Middle frontal gyrus (tissue), 1 donor: Measurements from ENCODE around the gene AGBL1.

Experiments
- DNase-seq: peaks from one replicate; pipeline ENCODE4 v3.0.0-alpha.2; 2015; ENCODE audit warnings: low spot score; ENCODE audit errors: extremely low spot score

Gene AGBL1

DNA sequence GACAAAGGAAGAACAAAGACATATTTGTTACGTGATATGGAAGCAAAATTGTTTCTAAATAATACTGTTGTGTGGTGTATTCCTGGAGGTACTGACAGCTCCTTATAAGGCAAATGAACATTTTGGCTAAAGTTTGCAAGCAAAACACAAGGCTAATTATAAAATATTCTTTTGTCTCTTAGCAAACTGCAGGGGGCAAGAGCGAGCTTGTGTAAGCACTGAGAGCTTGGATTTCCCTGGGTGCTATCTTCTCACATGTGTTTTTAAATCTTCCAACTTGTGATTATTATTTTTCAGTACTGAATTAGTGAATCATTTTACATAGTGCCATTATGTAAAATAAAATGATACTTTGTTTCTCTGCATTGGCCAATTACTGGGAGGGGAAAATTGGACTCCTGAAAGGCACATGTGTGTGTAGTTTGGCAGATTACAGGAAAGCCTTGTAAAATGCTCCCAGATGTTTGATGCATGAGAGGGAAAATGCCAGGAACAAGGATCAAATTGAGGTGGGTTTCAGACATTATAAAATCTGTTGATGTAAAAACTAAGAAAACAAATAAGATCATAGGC, 611.5 kb downstream of the AGBL1 start:
- no peak for DNase-seq

DNA sequence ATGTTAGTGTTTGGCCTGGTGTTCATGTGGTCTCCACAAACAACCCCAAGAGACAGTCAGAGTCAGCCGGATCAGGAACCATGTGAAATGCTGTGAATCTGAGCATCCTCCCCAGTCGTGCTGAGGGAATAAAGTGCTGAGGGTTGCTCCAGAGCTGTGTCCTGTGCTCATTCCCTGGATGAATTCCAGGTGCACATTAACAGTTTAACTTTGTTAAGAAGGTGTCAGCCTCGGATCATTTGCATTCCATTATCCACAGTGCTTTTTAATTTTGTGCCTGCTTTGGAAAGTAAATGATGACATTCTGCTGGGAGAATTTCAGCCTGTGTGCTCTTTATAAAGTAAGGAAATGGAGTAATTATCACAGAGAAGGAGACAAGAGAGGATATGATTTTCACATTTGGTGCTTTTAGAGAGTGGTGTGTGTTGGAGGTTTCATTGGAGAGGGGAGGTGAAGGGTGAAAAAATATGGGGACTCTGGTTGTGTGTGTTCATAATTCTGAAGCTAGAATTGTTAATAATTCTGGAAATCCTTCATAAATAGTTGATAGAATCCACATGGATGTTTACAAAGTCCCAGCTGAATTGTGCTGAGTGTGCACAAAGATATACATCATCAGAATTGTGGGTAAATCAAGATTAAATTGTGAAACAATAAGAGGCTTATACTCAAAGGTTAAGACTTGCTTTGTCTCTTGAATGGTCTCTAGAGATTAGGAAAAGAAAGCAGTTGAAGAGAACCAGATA, 621.4 kb downstream of the AGBL1 start:
- no peak for DNase-seq

DNA sequence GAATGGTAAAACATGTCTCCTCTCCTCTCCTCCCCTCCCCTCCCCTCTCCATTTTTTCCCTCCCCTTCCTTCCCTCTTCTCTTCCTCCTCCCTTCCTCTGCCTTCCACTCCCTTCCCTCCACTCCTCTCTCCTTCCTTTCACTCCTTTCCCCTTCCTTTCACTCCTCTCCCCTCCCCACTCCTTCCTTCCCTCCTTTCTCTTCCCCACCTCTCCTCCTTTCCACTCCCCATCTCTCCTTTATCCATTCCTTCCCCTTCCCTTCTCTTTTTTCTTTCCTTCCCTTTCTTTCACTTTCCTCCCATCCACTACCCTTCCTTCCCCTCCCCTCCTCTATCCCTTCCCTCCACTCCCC, 621.9 kb downstream of the AGBL1 start:
- DNase-seq = no peak

- DNase-seq = no peak
Measured at GRCh38 chr15:86706813-86707212, 627.1 kb downstream of the AGBL1 start.

GRCh38 chr15:86711476-86711875, 631.8 kb downstream of the AGBL1 start:
- no peak for DNase-seq

- no peak for DNase-seq
Measured at GRCh38 chr15:86714241-86714640, 634.6 kb downstream of the AGBL1 start.

GRCh38 chr15:86725628-86726027, 646.0 kb downstream of the AGBL1 start:
- DNase-seq = no peak

DNA sequence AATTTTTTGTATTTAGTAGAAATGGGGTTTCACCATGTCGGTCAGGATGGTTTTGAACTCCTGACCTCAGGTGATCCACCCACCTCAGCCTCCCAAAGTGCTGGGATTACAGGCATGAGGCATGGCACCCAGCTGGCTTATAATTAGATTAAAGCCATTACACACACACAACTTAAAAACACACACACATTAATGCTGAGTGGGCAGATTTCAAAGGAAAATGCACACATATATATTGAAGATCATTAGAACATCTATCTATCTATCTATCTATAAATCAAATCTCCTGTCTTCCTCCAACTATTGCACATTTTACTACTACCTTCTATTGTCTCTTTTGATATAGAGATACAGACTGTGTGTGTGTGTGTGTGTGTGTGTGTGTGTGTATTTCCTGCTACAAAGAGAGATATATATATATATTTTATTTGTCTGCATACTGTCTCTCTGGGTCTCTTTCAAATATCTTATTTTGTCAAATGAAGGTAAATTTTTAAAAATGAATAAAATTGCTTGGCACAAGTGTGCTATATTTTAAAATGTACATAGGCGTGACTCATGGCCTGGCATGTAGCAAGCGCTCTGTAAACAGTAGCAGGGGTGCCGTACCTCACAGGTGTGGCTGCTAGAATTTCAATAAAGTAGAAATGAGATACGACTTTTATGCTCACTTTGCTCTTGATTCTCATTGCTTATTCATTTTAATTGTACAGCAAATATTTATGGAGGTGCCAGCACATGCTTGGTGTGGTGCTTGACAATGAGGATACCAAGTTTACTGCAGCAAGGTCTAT, 655.8 kb downstream of the AGBL1 start:
- no peak for DNase-seq

GRCh38 chr15:86741917-86742316, 662.2 kb downstream of the AGBL1 start:
- no peak for DNase-seq

- DNase-seq = no peak
Measured at GRCh38 chr15:86743283-86743903, 663.7 kb downstream of the AGBL1 start.

GRCh38 chr15:86744198-86744780, 664.6 kb downstream of the AGBL1 start:
- DNase-seq = no peak

GRCh38 chr15:86751116-86751515, 671.4 kb downstream of the AGBL1 start:
- DNase-seq = no peak

- no peak for DNase-seq
Measured at GRCh38 chr15:86754846-86755245, 675.2 kb downstream of the AGBL1 start.

DNA sequence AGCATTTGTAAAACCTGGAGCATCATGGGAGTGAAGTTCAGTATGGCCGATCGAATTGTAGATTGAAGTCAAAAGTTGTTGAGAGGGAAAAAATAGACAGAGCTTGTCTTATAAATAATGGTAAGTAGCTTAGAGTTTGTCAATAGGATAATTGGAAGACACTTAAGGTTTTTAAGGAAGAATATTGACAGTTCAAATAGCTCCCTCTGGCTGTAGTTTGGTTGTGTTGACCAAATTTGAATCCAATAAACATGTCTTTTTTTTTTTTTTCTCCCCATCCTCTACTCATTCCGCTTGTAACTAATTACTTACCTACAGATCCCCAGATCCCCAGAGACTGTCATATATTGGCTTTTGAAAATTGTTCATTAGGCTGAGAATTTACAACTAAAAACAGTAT, 677.0 kb downstream of the AGBL1 start:
- DNase-seq = no peak

DNA sequence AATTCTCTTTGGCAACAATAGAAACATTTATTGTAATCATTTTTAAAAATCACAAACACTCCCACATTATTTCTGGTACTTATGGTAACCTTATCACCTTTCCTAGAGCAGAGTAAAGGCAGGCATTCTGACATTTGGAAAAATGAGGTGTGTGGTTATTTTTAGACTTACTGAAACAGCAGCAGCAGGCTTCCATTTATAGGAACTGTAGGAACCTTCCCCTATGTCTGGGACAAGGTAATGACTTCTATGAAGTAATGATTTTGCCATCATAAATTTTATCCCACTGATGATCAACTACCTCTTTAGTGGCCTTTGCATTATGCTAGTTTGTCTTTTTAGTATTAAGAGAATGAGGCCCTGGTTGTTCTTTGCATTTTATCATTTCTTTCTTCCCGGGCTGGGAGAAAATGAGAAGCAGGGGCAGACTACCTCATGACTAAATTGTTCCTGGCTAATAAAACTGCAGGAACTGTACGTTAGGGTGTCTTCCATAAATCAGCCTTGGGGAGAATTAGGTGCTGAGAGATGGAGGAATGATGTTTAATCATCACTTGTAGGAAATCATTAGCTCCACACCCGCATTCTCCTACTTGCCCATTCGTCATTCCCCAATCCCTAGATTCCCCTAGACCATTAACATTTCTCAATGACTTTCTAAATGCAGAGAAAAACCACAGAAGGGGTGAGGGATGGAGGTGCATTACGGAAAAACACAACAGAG, 680.3 kb downstream of the AGBL1 start:
- DNase-seq = no peak

DNA sequence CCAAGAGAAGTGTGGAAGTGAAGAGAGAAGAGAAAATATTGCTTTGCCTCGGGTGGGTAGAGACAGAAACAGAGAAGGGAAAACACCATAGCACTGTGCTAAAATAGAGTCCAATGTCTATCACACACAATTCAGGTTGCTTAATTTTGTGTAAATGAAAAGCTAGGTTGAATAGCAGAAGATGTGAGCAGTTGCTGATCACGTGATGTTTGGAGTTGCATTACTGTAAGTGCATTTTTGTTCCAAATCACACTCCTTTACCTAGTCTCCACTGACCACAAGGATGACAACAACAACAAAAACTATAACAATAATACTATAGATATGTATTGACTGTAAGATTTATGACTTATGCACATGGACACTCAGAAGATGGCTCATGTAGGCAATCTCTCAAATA, 683.2 kb downstream of the AGBL1 start:
- no peak for DNase-seq

GRCh38 chr15:86764021-86764420, 684.4 kb downstream of the AGBL1 start:
- no peak for DNase-seq

- no peak for DNase-seq
Measured at GRCh38 chr15:86765281-86765680, 685.6 kb downstream of the AGBL1 start.

- DNase-seq = no peak
Measured at GRCh38 chr15:86772369-86773059, 692.8 kb downstream of the AGBL1 start.

DNA sequence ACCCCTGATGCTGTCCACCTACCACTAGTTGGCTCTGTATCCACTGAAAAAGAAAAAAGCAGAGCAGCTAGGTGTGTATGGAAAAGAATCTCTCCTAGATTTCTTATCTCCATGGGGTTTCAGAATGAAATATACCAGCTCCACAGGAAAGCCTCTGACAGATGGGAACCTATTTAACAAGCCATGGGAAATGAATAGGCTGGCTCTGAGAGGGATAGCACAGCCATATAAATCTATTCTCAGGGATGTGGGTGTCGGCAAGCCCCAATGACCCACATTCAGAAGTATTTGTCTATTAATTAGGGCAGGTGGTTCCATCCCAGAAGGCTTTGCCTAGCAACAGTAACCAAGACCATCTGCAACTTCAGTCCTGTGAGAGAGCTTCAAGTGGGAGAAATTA, 694.1 kb downstream of the AGBL1 start:
- no peak for DNase-seq

GRCh38 chr15:86776145-86776544, 696.5 kb downstream of the AGBL1 start:
- no peak for DNase-seq
